Fibroblast of pulmonary artery (primary cell): ENCODE data around the gene TAS2R41.
"Not testable (repeated sequence)": the region's sequence is repeated elsewhere in the genome, so short reads cannot be mapped to it uniquely, and the experiment has no call there.

Source experiments
- DNase-seq: peaks from one replicate; pipeline ENCODE4 v3.0.0-alpha.2; 2010; ENCODE audit warnings: low read depth
- H3K4me3 ChIP-seq: replicated peaks from 2 replicates; pipeline ENCODE4 v1.5.1; 2011; ENCODE audit warnings: low read depth, mild to moderate bottlenecking, control low read depth, low read length, moderate library complexity
- CTCF ChIP-seq: IDR thresholded peaks from 2 replicates; pipeline ENCODE4 v1.5.1; 2011; ENCODE audit warnings: mild to moderate bottlenecking, control low read depth, low read length, inconsistent platforms; ENCODE audit errors: missing control alignments

The TAS2R41 gene

GRCh38 chr7:143519411-143520131 lies 41.9 kb downstream of the TAS2R41 start:
- H3K4me3 ChIP-seq = no peak overlapping the region
- TF ChIP-seq CTCF = no peak
- peak; percentile 79 for DNase-seq

- not testable (repeated sequence) for DNase-seq, H3K4me3 ChIP-seq
Observed at GRCh38 chr7:143522309-143522916, 44.7 kb downstream of the TAS2R41 start.
